ENCODE measurements around the gene LGSN.
"Not testable (repeated sequence)": the region's sequence is repeated elsewhere in the genome, so short reads cannot be mapped to it uniquely, and the experiment has no call there.

The LGSN gene, protein sequence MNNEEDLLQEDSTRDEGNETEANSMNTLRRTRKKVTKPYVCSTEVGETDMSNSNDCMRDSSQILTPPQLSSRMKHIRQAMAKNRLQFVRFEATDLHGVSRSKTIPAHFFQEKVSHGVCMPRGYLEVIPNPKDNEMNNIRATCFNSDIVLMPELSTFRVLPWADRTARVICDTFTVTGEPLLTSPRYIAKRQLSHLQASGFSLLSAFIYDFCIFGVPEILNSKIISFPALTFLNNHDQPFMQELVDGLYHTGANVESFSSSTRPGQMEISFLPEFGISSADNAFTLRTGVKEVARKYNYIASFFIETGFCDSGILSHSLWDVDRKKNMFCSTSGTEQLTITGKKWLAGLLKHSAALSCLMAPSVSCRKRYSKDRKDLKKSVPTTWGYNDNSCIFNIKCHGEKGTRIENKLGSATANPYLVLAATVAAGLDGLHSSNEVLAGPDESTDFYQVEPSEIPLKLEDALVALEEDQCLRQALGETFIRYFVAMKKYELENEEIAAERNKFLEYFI
- long read RNA-seq, partial matches to known transcripts: 0 of 1 reads
- long read RNA-seq, other reads (novel, unspliced or antisense): 1 of 1 reads

GRCh38 chr6:63319939-63320338 lies at the start of gene LGSN:
TSS of gene LGSN (minus strand) at chr6:63319983. CDS start at chr6:63319943, 40 bp downstream.
- DNase-seq (ENCODE audit: low read depth in 1 of 2, low spot score in 1 of 2): no peak
- Histone ChIP-seq H3K27ac (replicated peaks) (no peak within 1 kb of the TSS), H3K27me3 (ENCODE audit: insufficient read depth, poor library complexity, severe bottlenecking) (no peaks in the 10 kb centered on the region), H3K4me3 (replicated peaks; ENCODE audit: insufficient read depth, low read length) (no peak within 1 kb of the TSS)
- TF ChIP-seq POLR2AphosphoS5 (IDR thresholded peaks at IDR 0.05; ENCODE audit: low read depth) (no peak), CTCF (IDR thresholded peaks at IDR 0.05; ENCODE audit: insufficient read depth, low read length) (no peak)
- TF ChIP-seq, protein P1, sequence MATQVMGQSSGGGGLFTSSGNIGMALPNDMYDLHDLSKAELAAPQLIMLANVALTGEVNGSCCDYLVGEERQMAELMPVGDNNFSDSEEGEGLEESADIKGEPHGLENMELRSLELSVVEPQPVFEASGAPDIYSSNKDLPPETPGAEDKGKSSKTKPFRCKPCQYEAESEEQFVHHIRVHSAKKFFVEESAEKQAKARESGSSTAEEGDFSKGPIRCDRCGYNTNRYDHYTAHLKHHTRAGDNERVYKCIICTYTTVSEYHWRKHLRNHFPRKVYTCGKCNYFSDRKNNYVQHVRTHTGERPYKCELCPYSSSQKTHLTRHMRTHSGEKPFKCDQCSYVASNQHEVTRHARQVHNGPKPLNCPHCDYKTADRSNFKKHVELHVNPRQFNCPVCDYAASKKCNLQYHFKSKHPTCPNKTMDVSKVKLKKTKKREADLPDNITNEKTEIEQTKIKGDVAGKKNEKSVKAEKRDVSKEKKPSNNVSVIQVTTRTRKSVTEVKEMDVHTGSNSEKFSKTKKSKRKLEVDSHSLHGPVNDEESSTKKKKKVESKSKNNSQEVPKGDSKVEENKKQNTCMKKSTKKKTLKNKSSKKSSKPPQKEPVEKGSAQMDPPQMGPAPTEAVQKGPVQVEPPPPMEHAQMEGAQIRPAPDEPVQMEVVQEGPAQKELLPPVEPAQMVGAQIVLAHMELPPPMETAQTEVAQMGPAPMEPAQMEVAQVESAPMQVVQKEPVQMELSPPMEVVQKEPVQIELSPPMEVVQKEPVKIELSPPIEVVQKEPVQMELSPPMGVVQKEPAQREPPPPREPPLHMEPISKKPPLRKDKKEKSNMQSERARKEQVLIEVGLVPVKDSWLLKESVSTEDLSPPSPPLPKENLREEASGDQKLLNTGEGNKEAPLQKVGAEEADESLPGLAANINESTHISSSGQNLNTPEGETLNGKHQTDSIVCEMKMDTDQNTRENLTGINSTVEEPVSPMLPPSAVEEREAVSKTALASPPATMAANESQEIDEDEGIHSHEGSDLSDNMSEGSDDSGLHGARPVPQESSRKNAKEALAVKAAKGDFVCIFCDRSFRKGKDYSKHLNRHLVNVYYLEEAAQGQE (IDR thresholded peaks at IDR 0.05; ENCODE audit: insufficient replicate concordance, low read depth): no peak

DNA sequence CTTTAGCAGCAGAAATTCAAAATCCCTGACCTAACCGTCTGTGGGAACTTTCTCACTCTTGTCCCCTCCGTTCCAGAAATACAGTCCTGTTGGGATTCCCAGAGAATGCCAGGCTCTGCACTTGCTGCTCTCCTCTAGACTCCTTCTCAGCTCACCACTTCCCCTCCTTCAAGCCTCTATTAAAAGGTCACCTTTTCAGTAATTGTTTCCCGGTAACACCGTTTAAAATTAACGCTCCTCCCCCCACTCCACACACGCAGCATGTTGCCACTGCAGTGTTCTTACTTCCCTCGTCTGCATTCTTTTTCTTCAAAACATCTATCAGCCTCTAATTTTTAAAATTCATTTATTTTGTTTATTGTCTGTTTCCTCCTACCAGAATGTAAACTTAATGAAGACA lies 48.6 kb upstream of the LGSN start:
- no peak for DNase-seq (ENCODE audit: low read depth in 1 of 2, low spot score in 1 of 2)
- Histone ChIP-seq H3K27ac (replicated peaks) (no peak overlapping the region), H3K27me3 (ENCODE audit: insufficient read depth, poor library complexity, severe bottlenecking) (no peaks in the 10 kb centered on the region), H3K4me3 (replicated peaks; ENCODE audit: insufficient read depth, low read length) (no peak overlapping the region)
- TF ChIP-seq GABPA (IDR thresholded peaks at IDR 0.05; ENCODE audit: low read depth) (no peak), SPI1 (IDR thresholded peaks at IDR 0.05; ENCODE audit: borderline replicate concordance, low read depth) (no peak)

DNA sequence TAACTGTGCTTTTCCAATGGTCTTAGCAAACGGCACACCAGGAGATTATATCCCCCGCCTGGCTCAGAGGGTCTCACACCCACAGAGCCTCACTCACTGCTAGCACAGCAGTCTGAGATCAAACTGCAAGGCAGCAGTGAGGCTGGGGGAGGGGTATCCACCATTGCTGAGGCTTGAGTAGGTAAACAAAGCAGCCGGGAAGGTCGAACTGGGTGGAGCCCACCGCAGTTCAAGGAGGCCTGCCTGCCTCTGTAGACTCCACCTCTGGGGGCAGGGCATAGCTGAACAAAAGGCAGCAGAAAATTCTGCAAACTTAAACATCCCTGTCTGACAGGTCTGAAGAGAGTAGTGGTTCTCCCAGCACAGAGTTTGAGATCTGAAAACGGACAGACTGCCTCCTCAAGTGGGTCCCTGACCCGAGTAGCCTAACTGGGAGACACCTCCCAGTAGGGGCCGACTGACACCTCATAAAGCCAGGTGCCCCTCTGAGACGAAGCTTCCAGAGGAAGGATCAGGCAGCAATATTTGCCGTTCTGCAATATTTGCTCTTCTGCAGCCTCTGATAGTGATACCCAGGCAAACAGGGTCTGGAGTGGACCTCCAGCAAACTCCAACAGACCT lies 42.8 kb upstream of the LGSN start:
- H3K27me3 ChIP-seq (ENCODE audit: insufficient read depth, poor library complexity, severe bottlenecking); H3K4me3 ChIP-seq (replicated peaks; ENCODE audit: insufficient read depth, low read length); H3K27ac ChIP-seq (replicated peaks); DNase-seq (ENCODE audit: low read depth in 1 of 2, low spot score in 1 of 2): not testable (repeated sequence)

DNA sequence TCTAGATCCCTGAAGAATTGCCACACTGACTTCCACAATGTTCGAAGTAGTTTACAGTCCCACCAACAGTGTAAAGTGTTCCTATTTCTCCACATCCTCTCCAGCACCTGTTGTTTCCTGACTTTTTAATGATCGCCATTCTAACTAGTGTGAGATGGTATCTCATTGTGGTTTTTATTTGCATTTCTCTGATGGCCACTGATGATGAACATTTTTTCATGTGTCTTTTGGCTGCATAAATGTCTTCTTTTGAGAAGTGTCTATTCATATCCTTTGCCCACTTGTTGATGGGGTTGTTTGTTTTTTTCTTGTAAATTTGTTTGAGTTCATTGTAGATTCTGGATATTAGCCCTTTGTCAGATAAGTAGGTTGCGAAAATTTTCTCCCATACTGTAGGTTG lies 37.6 kb upstream of the LGSN start:
- not testable (repeated sequence) for DNase-seq (ENCODE audit: low read depth in 1 of 2, low spot score in 1 of 2); H3K4me3 ChIP-seq (replicated peaks; ENCODE audit: insufficient read depth, low read length); H3K27ac ChIP-seq (replicated peaks); H3K27me3 ChIP-seq (ENCODE audit: insufficient read depth, poor library complexity, severe bottlenecking)

DNA sequence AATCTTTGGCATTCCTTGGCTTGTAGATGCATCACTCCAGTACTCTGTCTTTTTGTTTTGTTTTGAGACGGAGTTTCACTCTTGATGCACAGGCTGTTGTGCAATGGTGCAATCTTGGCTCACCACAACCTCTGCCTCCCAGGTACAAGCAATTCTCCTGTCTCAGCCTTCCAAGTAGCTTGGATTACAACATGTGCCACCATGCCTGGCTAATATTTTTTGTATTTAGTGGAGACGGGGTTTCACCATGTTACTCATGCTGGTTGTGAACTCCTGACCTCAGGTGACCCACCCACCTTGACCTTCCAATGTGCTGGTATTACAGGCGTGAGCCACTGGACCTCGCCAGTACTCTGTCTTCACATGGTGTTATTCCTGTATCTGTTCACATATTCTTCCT lies 35.8 kb upstream of the LGSN start:
- peak in 1 of 2 experiments; percentile 17 for DNase-seq (ENCODE audit: low read depth in 1 of 2, low spot score in 1 of 2)
- Histone ChIP-seq H3K4me3 (replicated peaks; ENCODE audit: insufficient read depth, low read length) (no peak overlapping the region), H3K27me3 (ENCODE audit: insufficient read depth, poor library complexity, severe bottlenecking) (no peaks in the 10 kb centered on the region), H3K27ac (replicated peaks) (no peak overlapping the region)
- no peak for TF ChIP-seq GABPA (IDR thresholded peaks at IDR 0.05; ENCODE audit: low read depth)

DNA sequence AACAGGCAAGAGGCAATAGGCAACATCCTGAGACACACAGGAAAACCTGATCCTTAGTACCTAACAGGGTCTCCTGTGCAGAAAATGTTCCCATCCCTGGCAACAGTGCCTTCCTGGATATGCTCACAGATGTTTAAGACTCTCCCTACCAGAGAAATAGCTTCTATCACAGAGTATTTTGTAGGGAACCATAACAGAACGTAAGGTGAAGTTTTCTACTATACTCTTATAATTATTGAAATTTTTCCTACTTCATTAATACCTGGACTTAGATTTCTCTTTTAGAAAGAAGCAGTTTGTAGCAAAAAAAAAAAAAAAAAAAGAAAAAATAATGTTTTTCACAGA lies 33.5 kb upstream of the LGSN start:
- TF ChIP-seq GABPA (IDR thresholded peaks at IDR 0.05; ENCODE audit: low read depth) (no peak), POLR2AphosphoS5 (IDR thresholded peaks at IDR 0.05; ENCODE audit: low read depth) (no peak), SPI1 (IDR thresholded peaks at IDR 0.05; ENCODE audit: borderline replicate concordance, low read depth) (no peak)
- TF ChIP-seq, protein P1 (IDR thresholded peaks at IDR 0.05; ENCODE audit: insufficient replicate concordance, low read depth): no peak
- H3K27me3 ChIP-seq (ENCODE audit: insufficient read depth, poor library complexity, severe bottlenecking): no peaks in the 10 kb centered on the region
- H3K4me3 ChIP-seq (replicated peaks; ENCODE audit: insufficient read depth, low read length): no peak overlapping the region
- H3K27ac ChIP-seq (replicated peaks): peak overlapping the region; percentile 71
- no peak for DNase-seq (ENCODE audit: low read depth in 1 of 2, low spot score in 1 of 2)
